Measurements from ENCODE around the gene TBXT.

TBXT gene

GRCh38 chr6:166162599-166163342 lies 4.9 kb downstream of the TBXT start:
- Histone ChIP-seq H3K4me3 (ENCODE audit: low read depth in 1 of 2, low read length in 1 of 2) (no peak overlapping the region), H3K9me3 (no peaks in the 10 kb centered on the region), H3K4me1 (ENCODE audit: control insufficient read depth in 1 of 2, insufficient read depth in 1 of 2, low read depth in 1 of 2, low read length in 1 of 2) (no peaks in the 10 kb centered on the region), H3K36me3 (no peaks in the 10 kb centered on the region), H3K27me3 (peaks cover 86% of the 10 kb centered on the region), H3K27ac (no peak overlapping the region)
- TF ChIP-seq, protein P1, sequence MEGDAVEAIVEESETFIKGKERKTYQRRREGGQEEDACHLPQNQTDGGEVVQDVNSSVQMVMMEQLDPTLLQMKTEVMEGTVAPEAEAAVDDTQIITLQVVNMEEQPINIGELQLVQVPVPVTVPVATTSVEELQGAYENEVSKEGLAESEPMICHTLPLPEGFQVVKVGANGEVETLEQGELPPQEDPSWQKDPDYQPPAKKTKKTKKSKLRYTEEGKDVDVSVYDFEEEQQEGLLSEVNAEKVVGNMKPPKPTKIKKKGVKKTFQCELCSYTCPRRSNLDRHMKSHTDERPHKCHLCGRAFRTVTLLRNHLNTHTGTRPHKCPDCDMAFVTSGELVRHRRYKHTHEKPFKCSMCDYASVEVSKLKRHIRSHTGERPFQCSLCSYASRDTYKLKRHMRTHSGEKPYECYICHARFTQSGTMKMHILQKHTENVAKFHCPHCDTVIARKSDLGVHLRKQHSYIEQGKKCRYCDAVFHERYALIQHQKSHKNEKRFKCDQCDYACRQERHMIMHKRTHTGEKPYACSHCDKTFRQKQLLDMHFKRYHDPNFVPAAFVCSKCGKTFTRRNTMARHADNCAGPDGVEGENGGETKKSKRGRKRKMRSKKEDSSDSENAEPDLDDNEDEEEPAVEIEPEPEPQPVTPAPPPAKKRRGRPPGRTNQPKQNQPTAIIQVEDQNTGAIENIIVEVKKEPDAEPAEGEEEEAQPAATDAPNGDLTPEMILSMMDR (IDR thresholded peaks at IDR 0.05): no peak

GRCh38 chr6:166157930-166158617 lies 9.6 kb downstream of the TBXT start:
- H3K27ac ChIP-seq: no peak overlapping the region
- TF ChIP-seq, protein P1 (IDR thresholded peaks at IDR 0.05): no peak
- peaks cover 63% of the 10 kb centered on the region for H3K27me3 ChIP-seq

GRCh38 chr6:166156942-166157341 lies 10.7 kb downstream of the TBXT start:
- Histone ChIP-seq H3K36me3 (no peaks in the 10 kb centered on the region), H3K27ac (no peak overlapping the region), H3K4me3 (ENCODE audit: low read depth in 1 of 2, low read length in 1 of 2) (no peak overlapping the region), H3K9me3 (no peaks in the 10 kb centered on the region), H3K4me1 (ENCODE audit: control insufficient read depth in 1 of 2, insufficient read depth in 1 of 2, low read depth in 1 of 2, low read length in 1 of 2) (no peaks in the 10 kb centered on the region), H3K27me3 (peaks cover 62% of the 10 kb centered on the region)
- TF ChIP-seq, protein P1 (IDR thresholded peaks at IDR 0.05): no peak

More at GRCh38 chr6:166157930-166158617, 9.6 kb downstream of the TBXT start:
- H3K4me3 ChIP-seq (ENCODE audit: low read depth in 1 of 2, low read length in 1 of 2): no peak overlapping the region
- H3K4me1 ChIP-seq (ENCODE audit: control insufficient read depth in 1 of 2, insufficient read depth in 1 of 2, low read depth in 1 of 2, low read length in 1 of 2): no peaks in the 10 kb centered on the region
- H3K36me3 ChIP-seq: no peaks in the 10 kb centered on the region
- H3K9me3 ChIP-seq: no peaks in the 10 kb centered on the region

GRCh38 chr6:166153966-166154365 lies 13.7 kb downstream of the TBXT start:
- no peaks in the 10 kb centered on the region for H3K36me3 ChIP-seq
- H3K27me3 ChIP-seq: peaks cover 42% of the 10 kb centered on the region
- TF ChIP-seq, protein P1 (IDR thresholded peaks at IDR 0.05): no peak
- no peak overlapping the region for H3K27ac ChIP-seq
- H3K4me3 ChIP-seq (ENCODE audit: low read depth in 1 of 2, low read length in 1 of 2): no peak overlapping the region
- no peaks in the 10 kb centered on the region for H3K4me1 ChIP-seq (ENCODE audit: control insufficient read depth in 1 of 2, insufficient read depth in 1 of 2, low read depth in 1 of 2, low read length in 1 of 2)
- peaks cover 6% of the 10 kb centered on the region for H3K9me3 ChIP-seq

DNA sequence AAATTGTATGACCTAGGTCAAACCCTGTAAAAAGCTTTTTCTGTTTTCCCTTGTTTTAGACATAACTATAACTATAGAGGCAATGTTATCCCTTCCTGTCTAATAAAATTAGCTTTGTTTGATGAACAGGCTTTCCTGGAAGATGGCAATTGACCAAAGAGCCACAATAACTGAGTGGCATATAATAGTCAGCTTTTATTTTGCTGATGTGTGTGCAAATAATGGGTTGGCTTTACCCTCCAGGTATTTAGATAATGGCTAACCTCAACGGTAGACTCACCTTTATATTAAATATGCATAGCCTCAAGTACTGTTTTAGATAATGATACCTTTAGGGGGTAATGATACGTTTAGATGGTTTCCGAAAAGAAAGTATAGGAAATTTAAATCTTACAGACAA lies 15.0 kb downstream of the TBXT start:
- TF ChIP-seq, protein P1 (IDR thresholded peaks at IDR 0.05): no peak
- no peaks in the 10 kb centered on the region for H3K36me3 ChIP-seq
- H3K9me3 ChIP-seq: peaks cover 6% of the 10 kb centered on the region
- H3K4me1 ChIP-seq (ENCODE audit: control insufficient read depth in 1 of 2, insufficient read depth in 1 of 2, low read depth in 1 of 2, low read length in 1 of 2): no peaks in the 10 kb centered on the region
- H3K27ac ChIP-seq: no peak overlapping the region
- H3K4me3 ChIP-seq (ENCODE audit: low read depth in 1 of 2, low read length in 1 of 2): no peak overlapping the region
- H3K27me3 ChIP-seq: peaks cover 34% of the 10 kb centered on the region

Measured in neutrophil (primary cell).